Stimulated activated naive CD4-positive, alpha-beta T cell treated with Interleukin-2 at 50 U/mL for 16 hours (primary cell): ENCODE measurements around the gene YBX2.

Source experiments
- DNase-seq: peaks from one replicate; lab custom pipeline; 2025; lab: John Stamatoyannopoulos, UW

YBX2 gene

GRCh38 chr17:7243453-7243729, 51.0 kb downstream of the YBX2 start:
- no peak for DNase-seq

GRCh38 chr17:7242717-7243452, 51.6 kb downstream of the YBX2 start:
- peak; percentile 91 for DNase-seq

- peak; percentile 86 for DNase-seq
These were observed 52.4 kb downstream of the YBX2 start, which contains the start of gene GABARAP for GRCh38 chr17:7241783-7242716. GABARAP (minus strand) TSS chr17:7242449; CDS start chr17:7242330, 119 bp downstream.

GRCh38 chr17:7241090-7241733, 53.2 kb downstream of the YBX2 start:
- DNase-seq = no peak

- DNase-seq = no peak
These were observed 54.1 kb downstream of the YBX2 start for GRCh38 chr17:7240375-7240774.

- DNase-seq = peak; percentile 96
These were observed 55.1 kb downstream of the YBX2 start, which contains the start of gene PHF23 for GRCh38 chr17:7239091-7240027. PHF23 (minus strand) TSS chr17:7239457; CDS start chr17:7239279, 178 bp downstream.

- DNase-seq = peak; percentile 64
These were observed 55.9 kb downstream of the YBX2 start for GRCh38 chr17:7238420-7239090.
